ENCODE data around the gene AMOT.

Gene AMOT

DNA sequence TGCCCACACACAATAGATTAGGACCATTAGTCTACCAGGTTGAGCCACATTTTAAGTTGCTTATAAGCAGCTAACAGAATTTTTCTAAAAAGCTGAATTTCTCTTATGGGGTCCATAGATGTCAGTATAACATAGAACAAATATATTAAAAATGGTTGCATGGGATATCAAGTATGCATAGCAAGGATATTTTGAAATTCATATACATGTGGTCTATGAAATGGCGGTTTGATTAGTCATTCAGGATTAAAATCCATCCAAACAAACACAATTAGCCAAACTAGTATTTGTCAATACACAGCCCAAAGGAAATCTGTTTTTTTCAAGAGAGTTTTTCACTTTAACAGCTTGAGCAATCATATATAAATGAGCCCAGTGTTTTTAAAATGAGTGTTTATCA lies 33.5 kb upstream of the AMOT start:
- TF ChIP-seq, protein P1, sequence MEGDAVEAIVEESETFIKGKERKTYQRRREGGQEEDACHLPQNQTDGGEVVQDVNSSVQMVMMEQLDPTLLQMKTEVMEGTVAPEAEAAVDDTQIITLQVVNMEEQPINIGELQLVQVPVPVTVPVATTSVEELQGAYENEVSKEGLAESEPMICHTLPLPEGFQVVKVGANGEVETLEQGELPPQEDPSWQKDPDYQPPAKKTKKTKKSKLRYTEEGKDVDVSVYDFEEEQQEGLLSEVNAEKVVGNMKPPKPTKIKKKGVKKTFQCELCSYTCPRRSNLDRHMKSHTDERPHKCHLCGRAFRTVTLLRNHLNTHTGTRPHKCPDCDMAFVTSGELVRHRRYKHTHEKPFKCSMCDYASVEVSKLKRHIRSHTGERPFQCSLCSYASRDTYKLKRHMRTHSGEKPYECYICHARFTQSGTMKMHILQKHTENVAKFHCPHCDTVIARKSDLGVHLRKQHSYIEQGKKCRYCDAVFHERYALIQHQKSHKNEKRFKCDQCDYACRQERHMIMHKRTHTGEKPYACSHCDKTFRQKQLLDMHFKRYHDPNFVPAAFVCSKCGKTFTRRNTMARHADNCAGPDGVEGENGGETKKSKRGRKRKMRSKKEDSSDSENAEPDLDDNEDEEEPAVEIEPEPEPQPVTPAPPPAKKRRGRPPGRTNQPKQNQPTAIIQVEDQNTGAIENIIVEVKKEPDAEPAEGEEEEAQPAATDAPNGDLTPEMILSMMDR (IDR thresholded peaks at IDR 0.05; ENCODE audit: low read depth, low read length): no peak
- TF ChIP-seq MYC (IDR thresholded peaks at IDR 0.05; ENCODE audit: low read depth, low read length) (no peak), MAX (IDR thresholded peaks at IDR 0.05; ENCODE audit: low read depth, low read length) (no peak), POLR2A (IDR thresholded peaks at IDR 0.05; ENCODE audit: extremely low read depth, insufficient read length) (no peak)
- DNase-seq (ENCODE audit: low read depth): no peak
- no peak overlapping the region for H3K4me3 ChIP-seq (ENCODE audit: low read depth, low read length)

GRCh38 chrX:112868586-112868985 lies 28.0 kb upstream of the AMOT start:
- TF ChIP-seq MAX (IDR thresholded peaks at IDR 0.05; ENCODE audit: low read depth, low read length) (no peak), POLR2A (IDR thresholded peaks at IDR 0.05; ENCODE audit: extremely low read depth, insufficient read length) (no peak)
- no peak overlapping the region for H3K4me3 ChIP-seq (ENCODE audit: low read depth, low read length)
- no peak for DNase-seq (ENCODE audit: low read depth)

DNA sequence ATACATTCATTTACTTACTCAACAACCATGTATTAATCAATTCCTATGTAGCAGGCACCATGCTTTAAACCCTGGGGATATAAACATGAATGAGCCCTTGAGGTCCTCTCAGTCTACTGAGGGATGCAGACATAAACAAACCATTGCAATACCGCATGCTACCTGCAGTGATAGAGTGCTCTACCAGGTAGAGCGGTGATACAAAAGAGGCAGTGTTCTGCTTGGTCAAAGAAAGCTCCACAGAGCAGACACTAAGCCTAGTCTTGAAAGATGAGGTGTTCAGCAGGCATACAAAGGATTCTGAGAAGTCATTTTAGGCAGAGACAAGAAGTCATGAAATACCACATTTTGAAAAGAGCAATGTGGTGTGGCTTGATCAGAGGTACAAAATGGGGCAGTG lies 26.9 kb upstream of the AMOT start:
- no peak overlapping the region for H3K4me3 ChIP-seq (ENCODE audit: low read depth, low read length)
- DNase-seq (ENCODE audit: low read depth): no peak
- TF ChIP-seq MAX (IDR thresholded peaks at IDR 0.05; ENCODE audit: low read depth, low read length): no peak
- no peak for TF ChIP-seq MYC (IDR thresholded peaks at IDR 0.05; ENCODE audit: low read depth, low read length)
- no peak for TF ChIP-seq POLR2A (IDR thresholded peaks at IDR 0.05; ENCODE audit: extremely low read depth, insufficient read length)
- TF ChIP-seq, protein P1 (IDR thresholded peaks at IDR 0.05; ENCODE audit: low read depth, low read length): no peak

- TF ChIP-seq MAX (IDR thresholded peaks at IDR 0.05; ENCODE audit: low read depth, low read length): no peak
- TF ChIP-seq, protein P1 (IDR thresholded peaks at IDR 0.05; ENCODE audit: low read depth, low read length): no peak
- TF ChIP-seq MYC (IDR thresholded peaks at IDR 0.05; ENCODE audit: low read depth, low read length): no peak
- TF ChIP-seq POLR2A (IDR thresholded peaks at IDR 0.05; ENCODE audit: extremely low read depth, insufficient read length): no peak
- no peak overlapping the region for H3K4me3 ChIP-seq (ENCODE audit: low read depth, low read length)
- no peak for DNase-seq (ENCODE audit: low read depth)
These were observed 25.5 kb upstream of the AMOT start for GRCh38 chrX:112866175-112866574.

GRCh38 chrX:112865464-112866025 lies 24.9 kb upstream of the AMOT start:
- no peak overlapping the region for H3K4me3 ChIP-seq (ENCODE audit: low read depth, low read length)
- DNase-seq (ENCODE audit: low read depth): no peak
- TF ChIP-seq MYC (IDR thresholded peaks at IDR 0.05; ENCODE audit: low read depth, low read length): no peak
- no peak for TF ChIP-seq MAX (IDR thresholded peaks at IDR 0.05; ENCODE audit: low read depth, low read length)
- TF ChIP-seq, protein P1 (IDR thresholded peaks at IDR 0.05; ENCODE audit: low read depth, low read length): no peak
- TF ChIP-seq POLR2A (IDR thresholded peaks at IDR 0.05; ENCODE audit: extremely low read depth, insufficient read length): no peak

- DNase-seq (ENCODE audit: low read depth): no peak
- H3K4me3 ChIP-seq (ENCODE audit: low read depth, low read length): no peak overlapping the region
- TF ChIP-seq, protein P1 (IDR thresholded peaks at IDR 0.05; ENCODE audit: low read depth, low read length): no peak
- TF ChIP-seq MYC (IDR thresholded peaks at IDR 0.05; ENCODE audit: low read depth, low read length): no peak
- no peak for TF ChIP-seq POLR2A (IDR thresholded peaks at IDR 0.05; ENCODE audit: extremely low read depth, insufficient read length)
- TF ChIP-seq MAX (IDR thresholded peaks at IDR 0.05; ENCODE audit: low read depth, low read length): no peak
These were observed 23.2 kb upstream of the AMOT start for GRCh38 chrX:112863850-112864249.

All from NB4 (cell line).